ENCODE results near the gene SAT2. TPM values are rescaled to one million over a fixed set of nuclear protein-coding genes. Genes with fewer than 3 reads are reported as not detected.
A peak's percentile ranks its signal among the peaks of the same experiment; 100 is the strongest.
"Not testable (repeated sequence)": the region's sequence is repeated elsewhere in the genome, so short reads cannot be mapped to it uniquely, and the experiment has no call there.

Gene SAT2
- total and polyA plus RNA-seq, 4 donors = 33.5 to 124 (median 103) TPM

DNA sequence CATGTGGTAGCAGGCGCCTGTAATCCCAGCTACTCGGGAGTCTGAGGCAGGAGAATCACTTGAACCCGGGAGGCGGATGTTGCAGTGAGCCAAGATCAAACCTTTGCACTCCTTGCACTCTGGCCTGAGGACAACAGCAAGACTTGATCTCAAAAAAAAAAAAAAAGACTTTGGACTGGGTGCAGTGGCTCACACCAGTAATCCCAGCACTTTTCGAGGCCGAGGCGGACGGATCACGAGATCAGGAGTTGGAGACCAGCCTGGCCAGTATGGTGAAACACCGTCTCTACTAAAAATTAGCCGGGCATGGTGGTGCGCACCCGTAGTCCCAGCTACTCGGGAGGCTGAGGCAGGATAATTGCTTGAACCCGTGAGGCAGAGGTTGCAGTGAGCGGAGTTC lies 1.9 kb downstream of the SAT2 start:
- H3K9me3 ChIP-seq (ENCODE audit: control insufficient read depth, insufficient read depth, low read length); H3K27ac ChIP-seq (ENCODE audit: low read depth, low read length); H3K4me3 ChIP-seq (ENCODE audit: low read depth, low read length); DNase-seq (ENCODE audit: low read depth in 4 of 6, low spot score in 6 of 6); H3K27me3 ChIP-seq (ENCODE audit: control insufficient read depth, insufficient read depth, low read length): not testable (repeated sequence)
- Histone ChIP-seq H3K36me3 (ENCODE audit: control insufficient read depth, insufficient read depth, low read length) (peaks cover 12% of the 10 kb centered on the region), H3K4me1 (ENCODE audit: control insufficient read depth, insufficient read depth, low read length) (peaks cover 17% of the 10 kb centered on the region)
- 96% methylated on average over 13 of the region's 16 CpGs for WGBS (ENCODE audit: insufficient coverage)

DNA sequence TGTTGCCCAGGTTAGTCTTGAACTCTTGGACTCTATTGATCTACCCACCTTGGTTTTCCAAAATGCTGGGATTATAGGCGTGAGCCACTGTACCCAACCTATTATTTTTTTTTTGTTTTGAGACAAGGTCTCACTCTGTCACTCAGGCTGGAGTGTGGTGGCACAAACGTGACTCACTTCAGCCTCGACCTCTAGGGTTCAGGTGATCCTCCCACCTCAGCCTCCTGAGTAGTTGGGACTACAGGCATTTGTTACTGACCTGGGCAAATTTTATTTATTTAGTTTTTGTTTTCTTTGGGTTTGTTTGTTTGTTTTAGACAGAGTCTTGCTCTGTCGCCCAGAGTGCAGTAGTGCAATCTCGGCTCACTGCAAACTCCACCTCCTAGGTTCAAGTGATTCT lies 4.0 kb downstream of the SAT2 start:
- no peaks in the 10 kb centered on the region for H3K9me3 ChIP-seq (ENCODE audit: control insufficient read depth, insufficient read depth, low read length)
- H3K4me1 ChIP-seq (ENCODE audit: control insufficient read depth, insufficient read depth, low read length) = peaks cover 17% of the 10 kb centered on the region
- H3K36me3 ChIP-seq (ENCODE audit: control insufficient read depth, insufficient read depth, low read length) = peaks cover 12% of the 10 kb centered on the region
- WGBS (ENCODE audit: insufficient coverage) = 100% methylated on average over 1 of the region's 5 CpGs
- no peak overlapping the region for H3K4me3 ChIP-seq (ENCODE audit: low read depth, low read length)
- no peaks in the 10 kb centered on the region for H3K27me3 ChIP-seq (ENCODE audit: control insufficient read depth, insufficient read depth, low read length)
- DNase-seq (ENCODE audit: low read depth in 4 of 6, low spot score in 6 of 6) = no peak
- no peak overlapping the region for H3K27ac ChIP-seq (ENCODE audit: low read depth, low read length)

DNA sequence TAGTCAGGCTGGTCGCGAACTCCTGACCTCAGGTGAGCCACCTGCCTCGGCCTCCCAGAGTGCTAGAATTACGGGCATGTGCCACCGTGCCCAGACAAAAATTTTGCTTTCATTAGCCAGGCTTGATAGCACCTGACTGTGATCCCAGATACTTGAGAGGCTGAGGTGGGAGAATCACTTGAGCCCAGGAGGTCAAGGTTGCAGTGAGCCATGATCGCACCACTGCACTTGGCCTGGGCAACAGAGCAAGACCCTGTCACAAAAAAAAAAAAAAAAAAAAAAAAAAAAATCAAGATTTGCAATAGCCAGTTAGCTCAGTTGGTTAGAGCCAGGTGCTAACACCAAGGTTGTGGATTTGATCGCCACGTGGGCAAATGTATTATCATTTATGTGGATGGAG lies 6.8 kb downstream of the SAT2 start:
- Histone ChIP-seq H3K4me1 (ENCODE audit: control insufficient read depth, insufficient read depth, low read length) (no peaks in the 10 kb centered on the region), H3K9me3 (ENCODE audit: control insufficient read depth, insufficient read depth, low read length) (no peaks in the 10 kb centered on the region), H3K27ac (ENCODE audit: low read depth, low read length) (no peak overlapping the region), H3K36me3 (ENCODE audit: control insufficient read depth, insufficient read depth, low read length) (peaks cover 4% of the 10 kb centered on the region), H3K4me3 (ENCODE audit: low read depth, low read length) (no peak overlapping the region), H3K27me3 (ENCODE audit: control insufficient read depth, insufficient read depth, low read length) (no peaks in the 10 kb centered on the region)
- DNase-seq (ENCODE audit: low read depth in 4 of 6, low spot score in 6 of 6) = no peak
- 100% methylated on average over 4 of the region's 8 CpGs for WGBS (ENCODE audit: insufficient coverage)

DNA sequence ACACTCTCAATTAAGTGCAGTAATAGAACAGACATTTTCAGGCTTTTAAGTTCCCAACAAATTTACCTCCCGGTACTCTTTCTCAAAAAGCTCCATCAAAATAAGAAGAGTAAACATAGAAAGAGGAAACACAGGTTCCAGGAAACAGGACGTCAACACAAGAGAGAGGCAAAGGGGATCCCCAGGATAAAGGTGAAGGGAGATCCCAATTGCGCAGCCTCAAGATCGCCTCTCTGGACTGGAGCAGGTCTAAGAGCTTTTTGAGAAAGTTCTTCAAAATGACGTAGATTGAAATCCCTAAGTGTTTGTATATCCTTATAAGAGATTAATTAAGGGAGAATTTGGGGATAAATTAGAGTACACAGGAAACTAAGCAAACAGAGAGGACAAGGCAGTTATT lies 9.0 kb downstream of the SAT2 start:
- H3K4me3 ChIP-seq (ENCODE audit: low read depth, low read length) = no peak overlapping the region
- 88% methylated on average over 2 of the region's 5 CpGs for WGBS (ENCODE audit: insufficient coverage)

DNA sequence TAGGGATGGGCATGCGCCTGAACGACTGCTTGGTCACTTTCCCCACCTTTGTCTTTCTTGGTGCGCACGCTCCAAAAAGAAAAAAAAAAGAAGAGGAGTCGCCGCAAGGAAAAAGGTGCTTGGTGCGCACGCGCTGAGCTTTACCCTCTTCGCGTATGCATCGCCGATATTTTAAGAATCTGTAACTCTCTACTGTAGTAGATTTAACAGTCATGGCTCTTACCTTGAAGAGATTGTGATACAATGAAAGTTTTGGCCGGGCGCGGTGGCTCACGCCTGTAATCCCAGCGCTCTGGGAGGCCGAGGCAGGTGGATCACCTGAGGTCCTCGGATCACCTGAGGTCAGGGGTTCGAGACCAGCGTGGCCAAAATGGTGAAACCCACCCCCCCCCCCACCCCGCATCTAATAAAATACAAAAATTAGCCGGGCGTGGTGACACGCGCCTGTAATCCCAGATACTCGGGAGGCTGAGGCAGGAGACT lies 12.3 kb downstream of the SAT2 start:
- Histone ChIP-seq H3K9me3 (ENCODE audit: control insufficient read depth, insufficient read depth, low read length) (no peaks in the 10 kb centered on the region), H3K36me3 (ENCODE audit: control insufficient read depth, insufficient read depth, low read length) (peaks cover 6% of the 10 kb centered on the region), H3K4me3 (ENCODE audit: low read depth, low read length) (peak overlapping the region; percentile 44), H3K27me3 (ENCODE audit: control insufficient read depth, insufficient read depth, low read length) (no peaks in the 10 kb centered on the region), H3K4me1 (ENCODE audit: control insufficient read depth, insufficient read depth, low read length) (peaks cover 16% of the 10 kb centered on the region), H3K27ac (ENCODE audit: low read depth, low read length) (peak overlapping the region; percentile 78)
- no peak for DNase-seq (ENCODE audit: low read depth in 4 of 6, low spot score in 6 of 6)
- WGBS (ENCODE audit: insufficient coverage) = 9% methylated on average over 15 of the region's 28 CpGs

More for the DNA sequence above, 9.0 kb downstream of the SAT2 start:
- Histone ChIP-seq H3K4me1 (ENCODE audit: control insufficient read depth, insufficient read depth, low read length) (peaks cover 4% of the 10 kb centered on the region), H3K9me3 (ENCODE audit: control insufficient read depth, insufficient read depth, low read length) (no peaks in the 10 kb centered on the region), H3K36me3 (ENCODE audit: control insufficient read depth, insufficient read depth, low read length) (no peaks in the 10 kb centered on the region), H3K27me3 (ENCODE audit: control insufficient read depth, insufficient read depth, low read length) (no peaks in the 10 kb centered on the region), H3K27ac (ENCODE audit: low read depth, low read length) (no peak overlapping the region)
- DNase-seq (ENCODE audit: low read depth in 4 of 6, low spot score in 6 of 6) = no peak

DNA sequence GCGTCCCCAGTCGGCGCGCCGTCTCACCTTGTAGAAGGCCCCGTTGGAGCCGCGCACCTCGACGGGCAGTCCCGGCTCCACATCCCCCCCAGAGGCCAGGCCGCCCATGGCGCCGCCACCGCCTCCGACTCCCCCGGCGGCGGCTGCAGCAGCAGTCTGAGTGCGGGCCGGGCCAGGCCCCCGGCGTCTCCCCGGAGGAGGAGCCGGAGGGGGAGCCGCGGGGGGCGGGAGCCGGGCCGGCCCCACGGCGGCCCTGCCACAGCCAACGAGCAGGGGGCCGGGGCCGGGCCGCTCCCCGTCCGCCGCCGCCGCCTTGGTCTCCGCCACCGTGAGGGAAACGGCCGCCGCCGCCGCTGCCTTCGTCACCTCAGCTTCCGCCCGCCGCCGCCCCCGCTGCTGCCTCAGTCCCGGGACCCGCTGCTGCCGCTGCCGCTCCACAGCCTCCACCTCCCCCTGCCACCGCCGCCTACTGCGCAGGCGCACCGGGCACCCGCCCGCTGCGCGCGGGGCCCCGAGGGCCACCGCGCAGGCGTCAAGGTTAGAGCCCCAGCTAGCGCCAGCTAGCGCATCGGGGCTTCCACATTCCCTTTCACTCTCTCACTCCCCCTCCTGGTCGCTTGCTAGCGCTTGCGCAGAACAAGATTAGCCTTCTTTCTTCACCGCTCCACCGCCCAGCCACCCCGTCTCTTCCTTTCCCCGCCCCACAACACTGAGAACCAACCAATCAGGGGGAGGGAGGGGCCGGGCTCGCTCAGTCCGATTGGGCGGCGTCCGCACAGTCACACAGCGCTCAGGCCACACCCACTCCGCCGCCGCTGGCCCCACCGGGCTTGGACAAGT lies 13.0 kb downstream of the SAT2 start, which contains the start of gene FXR2:
FXR2 (minus strand) TSS at position 473 of the 840 bp plus-strand sequence; CDS start at position 108, 365 bp downstream.
- DNase-seq (ENCODE audit: low read depth in 4 of 6, low spot score in 6 of 6) = peak; percentile 97 to 100 (median 100)
- Histone ChIP-seq H3K9me3 (ENCODE audit: control insufficient read depth, insufficient read depth, low read length) (no peaks in the 10 kb centered on the region), H3K4me1 (ENCODE audit: control insufficient read depth, insufficient read depth, low read length) (peaks cover 16% of the 10 kb centered on the region), H3K27me3 (ENCODE audit: control insufficient read depth, insufficient read depth, low read length) (no peaks in the 10 kb centered on the region), H3K4me3 (ENCODE audit: low read depth, low read length) (peak within 1 kb of the TSS; percentile 86), H3K27ac (ENCODE audit: low read depth, low read length) (peak within 1 kb of the TSS; percentile 78), H3K36me3 (ENCODE audit: control insufficient read depth, insufficient read depth, low read length) (peaks cover 6% of the 10 kb centered on the region)
- WGBS (ENCODE audit: insufficient coverage) = under 1% methylated on average over 92 of the region's 93 CpGs

DNA sequence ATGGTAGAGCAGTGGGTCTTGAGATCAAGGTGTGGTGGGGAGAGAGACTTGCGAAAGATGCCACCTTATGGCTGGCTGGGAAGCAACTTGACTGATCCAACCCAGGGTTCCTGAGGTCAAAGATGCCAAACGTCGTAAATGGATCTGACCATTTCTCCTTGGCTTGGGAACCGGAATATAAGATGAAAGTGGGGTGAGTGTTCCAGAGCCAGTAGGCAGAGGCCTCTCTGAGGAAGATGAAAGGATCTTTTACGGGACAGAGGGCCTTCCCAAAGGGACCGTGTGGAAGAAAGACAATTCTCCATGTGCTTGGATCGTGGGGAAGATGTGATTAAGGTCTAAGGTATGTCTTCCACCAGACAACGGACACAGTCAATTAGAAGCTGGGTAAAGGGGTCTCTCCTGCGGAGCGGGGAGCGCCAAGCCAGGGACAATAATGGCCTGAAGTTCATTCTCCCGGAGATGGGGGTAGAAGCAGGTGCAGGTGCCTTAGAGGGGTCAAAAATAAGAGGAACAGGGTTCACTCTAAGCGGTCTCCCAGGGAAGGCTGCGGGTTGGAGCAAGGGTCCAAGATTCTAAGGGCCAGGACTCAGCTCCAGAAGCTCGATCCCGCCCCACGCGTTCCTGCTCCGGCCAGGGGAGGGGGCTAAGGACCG lies 13.7 kb downstream of the SAT2 start:
- peak overlapping the region; percentile 64 for H3K27ac ChIP-seq (ENCODE audit: low read depth, low read length)
- peaks cover 16% of the 10 kb centered on the region for H3K4me1 ChIP-seq (ENCODE audit: control insufficient read depth, insufficient read depth, low read length)
- H3K9me3 ChIP-seq (ENCODE audit: control insufficient read depth, insufficient read depth, low read length) = no peaks in the 10 kb centered on the region
- H3K36me3 ChIP-seq (ENCODE audit: control insufficient read depth, insufficient read depth, low read length) = peaks cover 6% of the 10 kb centered on the region
- 7% methylated on average over 20 of the region's 20 CpGs for WGBS (ENCODE audit: insufficient coverage)
- peak overlapping the region; percentile 86 for H3K4me3 ChIP-seq (ENCODE audit: low read depth, low read length)
- H3K27me3 ChIP-seq (ENCODE audit: control insufficient read depth, insufficient read depth, low read length) = no peaks in the 10 kb centered on the region
- DNase-seq (ENCODE audit: low read depth in 4 of 6, low spot score in 6 of 6) = peak in 1 of 6 donors; percentile 3

DNA sequence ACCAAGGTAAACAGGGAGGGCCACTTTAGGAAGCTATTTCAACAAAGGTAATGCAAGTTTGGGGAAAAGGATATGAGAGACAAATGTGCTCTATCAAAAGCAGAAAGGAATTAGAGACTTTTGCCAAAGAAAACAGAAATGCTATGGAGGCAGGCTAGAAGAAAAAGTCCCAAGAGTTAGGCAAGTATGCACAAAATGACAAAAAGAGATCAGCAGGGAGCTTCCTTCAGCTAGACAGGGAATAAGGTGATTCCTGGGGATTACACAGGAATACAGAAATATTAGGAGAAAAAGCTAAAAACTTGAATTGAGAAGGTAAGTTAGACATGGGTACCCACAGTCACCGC lies 15.4 kb downstream of the SAT2 start:
- no peak overlapping the region for H3K4me3 ChIP-seq (ENCODE audit: low read depth, low read length)
- H3K27ac ChIP-seq (ENCODE audit: low read depth, low read length) = no peak overlapping the region
- no peaks in the 10 kb centered on the region for H3K9me3 ChIP-seq (ENCODE audit: control insufficient read depth, insufficient read depth, low read length)
- DNase-seq (ENCODE audit: low read depth in 4 of 6, low spot score in 6 of 6) = no peak
- 75% methylated on average over 1 of the region's 1 CpG for WGBS (ENCODE audit: insufficient coverage)
- H3K36me3 ChIP-seq (ENCODE audit: control insufficient read depth, insufficient read depth, low read length) = peaks cover 8% of the 10 kb centered on the region
- no peaks in the 10 kb centered on the region for H3K27me3 ChIP-seq (ENCODE audit: control insufficient read depth, insufficient read depth, low read length)
- peaks cover 16% of the 10 kb centered on the region for H3K4me1 ChIP-seq (ENCODE audit: control insufficient read depth, insufficient read depth, low read length)

DNA sequence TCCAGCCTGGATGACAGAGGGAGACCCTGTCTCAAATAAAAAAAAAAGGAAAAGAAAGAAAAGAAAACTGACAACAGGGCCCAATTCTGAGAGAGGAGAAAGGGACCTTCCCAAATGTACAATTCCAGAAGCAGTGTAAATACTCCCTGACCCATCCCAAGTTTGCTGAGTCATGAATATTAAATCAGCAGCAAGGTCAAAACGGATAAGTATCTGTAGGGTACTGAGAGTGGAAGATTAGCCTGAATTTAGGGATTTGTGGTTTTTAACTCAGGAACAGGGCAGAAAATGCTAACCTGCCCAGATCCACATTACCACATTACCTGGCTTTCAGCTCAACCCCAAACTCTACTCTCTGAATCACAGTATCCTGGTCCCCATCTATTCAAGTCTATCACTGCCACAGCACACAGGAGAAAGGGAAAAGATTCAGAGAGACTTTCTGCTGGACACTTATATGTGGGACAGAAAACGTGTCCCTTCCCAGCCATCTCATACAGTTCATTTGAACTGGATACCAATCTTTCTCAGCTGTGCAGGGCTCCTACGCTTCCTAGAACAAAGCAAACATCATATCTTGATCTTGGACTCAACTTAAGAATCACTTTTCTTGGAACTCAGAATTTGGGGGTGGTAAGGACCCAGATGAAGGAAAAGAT lies 15.9 kb downstream of the SAT2 start:
- Histone ChIP-seq H3K36me3 (ENCODE audit: control insufficient read depth, insufficient read depth, low read length) (peaks cover 8% of the 10 kb centered on the region), H3K4me1 (ENCODE audit: control insufficient read depth, insufficient read depth, low read length) (peaks cover 16% of the 10 kb centered on the region), H3K27ac (ENCODE audit: low read depth, low read length) (no peak overlapping the region), H3K4me3 (ENCODE audit: low read depth, low read length) (no peak overlapping the region), H3K9me3 (ENCODE audit: control insufficient read depth, insufficient read depth, low read length) (no peaks in the 10 kb centered on the region), H3K27me3 (ENCODE audit: control insufficient read depth, insufficient read depth, low read length) (no peaks in the 10 kb centered on the region)
- no peak for DNase-seq (ENCODE audit: low read depth in 4 of 6, low spot score in 6 of 6)
- WGBS (ENCODE audit: insufficient coverage) = no CpG with 5 or more reads among the region's 3 CpGs
